ENCODE measurements around the gene RNF38.
"Not testable (repeated sequence)": the region's sequence is repeated elsewhere in the genome, so short reads cannot be mapped to it uniquely, and the experiment has no call there.

The RNF38 gene

DNA sequence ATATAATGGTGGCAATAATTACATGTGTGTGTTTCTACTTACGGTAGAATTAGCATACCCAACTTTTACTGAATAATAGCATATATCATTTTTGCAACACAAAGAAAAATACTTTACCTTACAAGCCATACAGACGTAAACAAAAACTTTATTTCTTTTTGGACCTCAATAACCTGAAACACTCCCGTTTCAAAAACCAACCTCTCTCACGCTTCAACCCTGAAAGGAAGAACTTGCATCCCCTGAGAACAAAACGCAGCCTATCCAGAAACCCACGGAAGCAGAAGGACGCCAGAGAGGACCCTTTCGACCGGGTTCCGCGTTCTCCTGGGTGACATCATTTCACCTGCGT, at the start of gene RNF38:
Gene RNF38, minus strand, starts transcription at position 290 of the 352 bp plus-strand sequence. Its CDS starts 161 bp downstream, at position 129.
- no peak for DNase-seq

DNA sequence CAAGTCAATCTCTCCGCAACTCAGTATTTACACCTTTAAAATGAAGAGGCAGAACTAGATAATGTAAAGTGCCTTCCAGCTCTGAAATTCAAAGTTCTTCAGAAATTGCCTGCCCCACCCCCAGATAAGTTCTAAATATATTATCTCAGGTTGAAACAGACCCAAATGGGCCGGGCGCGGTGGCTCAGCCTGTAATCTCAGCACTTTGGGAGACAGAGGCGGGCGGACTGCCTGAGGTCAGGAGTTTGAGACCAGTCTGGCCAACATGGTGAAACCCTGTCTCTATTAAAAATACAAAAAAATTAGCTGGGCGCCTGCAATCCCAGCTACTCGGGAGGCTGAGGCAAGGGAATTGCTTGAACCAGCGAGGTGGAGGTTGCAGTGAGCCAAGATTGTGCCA, 48.5 kb upstream of the RNF38 start:
- DNase-seq, result not testable (repeated sequence)

DNA sequence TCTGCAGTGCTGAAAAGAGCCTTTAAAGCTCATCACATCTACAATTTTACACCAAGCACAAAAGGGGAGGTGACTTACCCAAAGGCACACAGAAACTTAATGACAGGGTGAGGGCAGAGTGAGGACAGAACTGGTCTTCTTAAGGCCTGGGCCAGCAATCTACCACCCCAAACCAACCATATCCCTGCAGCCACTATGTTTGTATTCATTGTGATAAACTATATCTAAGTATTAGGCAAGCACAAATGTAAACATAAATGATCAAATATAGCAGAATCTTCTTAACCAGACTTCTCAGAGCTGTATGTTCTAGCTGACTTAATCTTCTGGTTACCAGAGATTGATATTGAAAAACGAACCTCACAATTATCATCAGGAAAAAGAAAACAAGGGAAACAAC, 47.9 kb upstream of the RNF38 start:
- DNase-seq, result no peak

DNA sequence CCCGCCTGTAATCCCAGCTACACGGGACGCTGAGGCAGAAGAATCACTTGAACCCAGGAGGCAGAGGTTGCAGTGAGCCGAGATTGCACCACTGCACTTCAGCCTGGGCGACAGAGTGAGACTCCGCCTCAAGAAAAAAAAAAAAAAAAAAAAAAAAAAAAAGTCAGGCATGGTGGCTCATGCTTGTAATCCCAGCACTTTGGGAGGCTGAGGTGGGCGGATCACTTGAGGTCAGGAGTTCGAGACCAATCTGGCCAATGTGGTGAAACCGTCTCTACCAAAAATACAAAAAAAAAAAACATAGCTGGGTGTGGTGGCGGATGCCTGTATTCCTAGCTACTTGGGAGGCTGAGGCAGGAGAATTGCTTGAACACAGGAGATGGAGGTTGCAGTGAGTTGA, 46.6 kb upstream of the RNF38 start:
- DNase-seq, result not testable (repeated sequence)

DNA sequence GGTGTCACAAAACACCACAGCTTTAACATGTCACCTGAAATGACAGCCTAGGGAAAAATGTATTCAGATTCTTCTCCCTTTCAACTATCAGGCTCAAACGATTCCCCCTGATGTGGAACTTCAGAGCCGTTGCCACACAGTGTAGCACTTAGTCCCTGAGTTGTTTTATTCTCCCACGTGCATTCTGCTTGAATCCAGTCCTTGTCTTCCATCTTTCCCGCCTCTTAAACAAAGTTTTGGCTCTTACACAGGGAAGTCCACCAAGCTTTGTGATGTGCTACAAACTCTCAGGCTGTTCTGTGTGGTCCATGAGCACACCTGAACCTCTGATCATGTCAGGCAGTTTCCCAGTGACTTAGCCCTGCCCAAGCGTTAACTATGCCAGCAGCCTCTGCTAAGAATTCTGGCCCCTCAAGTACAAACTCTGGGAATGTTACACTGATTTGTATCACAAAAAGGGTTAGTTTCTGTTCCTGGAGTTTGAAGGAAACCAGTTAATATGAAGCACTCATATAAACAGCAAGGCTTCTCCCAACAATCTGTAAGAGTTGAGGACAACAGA, 45.8 kb upstream of the RNF38 start:
- DNase-seq, result no peak

DNA sequence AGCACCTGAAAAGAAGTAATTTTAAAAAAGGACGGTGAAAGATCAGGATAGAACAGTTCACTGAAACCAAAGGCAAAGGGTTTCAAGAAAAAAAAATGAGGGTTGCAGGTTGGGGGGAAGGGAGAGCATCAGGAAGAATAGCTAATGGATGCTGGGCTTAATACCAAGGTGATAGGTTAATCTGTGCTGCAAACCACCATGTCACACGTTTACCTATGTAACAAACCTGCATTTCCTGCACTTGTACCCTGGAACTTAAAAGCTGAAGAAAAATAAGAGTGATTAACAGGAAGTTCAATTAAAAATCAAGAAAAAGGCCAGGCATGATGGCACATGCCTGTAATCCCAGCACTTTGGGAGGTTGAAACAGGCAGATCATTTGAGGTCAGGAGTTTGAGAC, 44.1 kb upstream of the RNF38 start:
- DNase-seq, result no peak

DNA sequence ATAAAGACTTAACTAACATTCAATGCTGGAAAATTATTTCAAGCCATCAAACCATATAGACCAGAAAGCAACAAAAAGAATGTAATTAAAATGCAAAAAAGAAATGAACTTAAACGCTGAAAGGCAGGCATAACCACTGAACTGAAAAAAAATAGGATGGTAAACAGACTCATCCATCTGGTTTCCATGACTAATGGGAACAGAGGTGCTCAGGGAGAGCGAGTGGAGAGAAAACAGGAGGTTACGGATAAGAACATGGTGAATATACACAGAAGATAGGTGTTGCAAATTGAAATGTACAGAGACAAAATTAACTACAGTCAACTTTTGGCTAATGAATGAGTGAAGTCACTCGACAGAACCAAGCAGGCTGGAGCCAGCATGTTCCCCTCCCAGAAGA, 43.5 kb upstream of the RNF38 start:
- DNase-seq, result no peak

DNA sequence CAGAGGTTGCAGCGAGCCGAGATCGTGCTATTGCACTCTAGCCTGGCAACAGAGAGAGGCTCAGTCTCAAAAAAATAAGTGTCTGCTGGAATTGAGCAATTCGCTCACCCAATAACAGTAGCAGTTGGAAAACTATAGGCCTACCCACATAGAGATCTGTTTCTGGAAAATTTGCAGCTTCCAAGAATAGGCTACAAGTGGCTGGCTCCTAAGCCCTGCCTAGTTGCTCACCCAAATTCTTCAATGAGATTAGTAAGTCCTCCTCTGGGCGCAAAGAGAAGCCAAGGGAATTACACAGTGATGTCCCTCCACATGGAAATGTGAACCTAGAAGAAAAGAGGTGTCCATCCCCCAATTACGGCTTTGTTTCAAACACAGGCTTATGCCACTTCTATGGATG, 42.6 kb upstream of the RNF38 start:
- no peak for DNase-seq

DNA sequence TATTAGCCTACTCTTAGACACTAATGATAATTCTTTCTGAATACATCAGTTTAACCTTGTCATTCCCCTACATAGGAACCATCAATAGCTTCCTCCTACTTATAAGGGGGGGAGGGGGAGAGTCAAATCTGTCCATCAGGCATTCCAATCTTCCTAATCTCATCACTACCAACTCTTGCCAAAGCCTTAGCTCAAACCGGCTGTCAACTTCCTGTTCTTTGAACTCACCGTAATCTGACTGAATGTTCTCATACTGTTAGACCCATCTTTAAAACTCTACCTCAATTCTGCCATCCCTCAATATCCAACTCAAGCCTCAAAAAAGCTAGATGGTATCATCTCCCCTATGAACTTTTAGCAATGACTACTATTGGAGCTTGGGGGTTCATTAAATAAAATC, 41.9 kb upstream of the RNF38 start:
- no peak for DNase-seq

DNA sequence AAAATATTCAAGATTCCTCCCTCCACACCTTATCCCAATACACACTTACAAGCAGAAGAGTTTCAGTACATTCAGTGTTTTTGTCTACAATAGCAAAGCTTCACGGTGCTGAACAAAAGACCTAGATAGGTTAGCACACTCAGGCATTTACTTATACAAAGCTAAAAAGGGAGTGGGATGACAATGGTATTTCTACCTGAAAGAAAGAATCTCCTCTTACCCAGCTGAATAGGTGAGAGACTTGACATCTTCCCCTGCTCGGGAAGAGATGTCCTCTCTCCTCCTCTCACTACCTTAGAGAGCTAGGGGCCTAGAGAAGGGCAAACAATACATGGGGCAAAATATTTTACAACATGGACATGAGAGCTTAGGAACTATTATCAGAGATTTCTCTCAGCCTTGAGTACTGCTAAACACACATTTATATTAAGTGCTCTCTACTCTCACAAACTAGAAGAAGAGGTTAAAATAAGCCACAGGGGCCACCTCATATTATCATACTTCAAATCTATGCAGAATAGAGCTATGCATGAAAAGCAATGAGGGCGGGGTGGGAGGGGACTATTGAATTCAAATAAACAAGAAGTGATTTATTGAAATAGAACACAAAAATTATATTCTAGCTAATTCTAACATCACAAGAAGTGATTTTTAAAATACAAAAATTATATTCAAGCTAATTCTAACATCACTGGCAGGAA, 38.6 kb upstream of the RNF38 start:
- no peak for DNase-seq

DNA sequence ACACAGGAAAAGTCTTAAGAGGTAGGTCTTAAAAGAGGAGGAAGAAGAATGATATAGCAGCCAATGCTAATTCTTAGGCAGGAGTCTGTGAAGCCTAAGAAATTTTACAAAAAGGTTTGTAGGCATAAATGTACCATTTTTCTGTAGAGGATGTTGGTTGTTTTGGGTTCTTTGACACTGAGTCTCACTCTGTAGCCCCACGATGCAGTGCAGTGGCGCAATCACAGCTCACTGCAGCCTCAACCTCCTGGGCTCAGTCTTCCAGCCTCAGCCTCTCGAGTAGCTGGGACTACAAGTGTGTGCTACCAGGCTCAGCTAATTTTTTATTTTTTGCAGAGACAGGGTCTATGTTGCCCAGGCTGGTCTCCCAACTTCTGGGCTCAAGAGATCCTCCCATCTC, 37.7 kb upstream of the RNF38 start:
- DNase-seq, result no peak

DNA sequence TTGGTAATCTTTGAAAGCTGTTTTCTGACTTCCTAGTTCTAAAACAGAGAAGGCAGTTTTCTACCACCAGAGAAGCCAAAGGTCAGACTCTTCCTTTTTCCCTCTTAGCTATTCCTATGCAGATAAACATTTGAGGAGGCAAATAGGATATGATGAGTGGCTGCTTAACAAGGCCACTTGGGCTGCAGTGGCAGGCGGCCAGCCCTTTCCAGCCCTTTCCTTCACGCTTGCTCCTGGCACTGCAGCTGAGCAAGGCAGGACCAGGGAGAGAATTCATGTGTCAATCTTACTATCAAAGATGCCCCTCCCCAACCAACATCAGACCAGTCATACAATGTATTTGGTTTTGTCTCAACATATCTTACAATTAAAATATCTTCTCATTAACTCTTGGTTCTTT, 36.8 kb upstream of the RNF38 start:
- DNase-seq, result no peak

DNA sequence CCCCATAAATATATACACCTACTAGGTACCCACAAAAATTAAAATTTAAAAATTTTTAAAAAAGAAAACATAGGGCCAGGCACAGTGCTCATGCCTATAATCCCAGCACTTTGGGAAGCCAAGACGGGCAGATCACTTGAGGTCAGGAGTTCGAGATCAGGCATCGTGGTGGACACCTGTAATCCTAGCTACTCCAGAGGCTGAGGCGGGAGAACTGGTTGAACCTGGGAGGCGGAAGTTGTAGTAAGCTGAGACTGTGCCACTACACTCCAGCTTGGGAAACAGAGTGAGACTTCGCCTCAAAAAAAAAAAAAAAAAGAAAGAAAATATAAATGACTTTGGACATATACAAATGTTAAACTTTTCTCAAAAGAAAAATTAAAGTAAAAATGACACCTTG, 33.3 kb upstream of the RNF38 start:
- no peak for DNase-seq

DNA sequence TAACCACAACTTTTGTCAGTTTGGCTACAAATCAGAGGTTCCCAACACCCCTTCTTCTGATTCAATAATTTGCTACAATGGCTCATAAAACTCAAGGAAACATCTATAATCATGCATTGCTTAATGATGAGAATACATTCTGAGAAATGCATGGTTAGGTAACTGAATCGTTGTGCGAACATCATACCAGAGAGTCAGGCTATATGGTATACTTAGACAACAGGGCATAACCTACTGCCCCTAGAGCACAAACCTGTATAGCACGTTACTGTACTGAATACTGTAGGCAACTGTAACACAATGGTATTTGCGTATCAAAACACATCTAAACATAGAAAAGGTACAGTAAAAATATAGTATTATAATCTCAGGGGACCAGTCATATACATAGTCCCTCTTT, 31.0 kb upstream of the RNF38 start:
- no peak for DNase-seq

DNA sequence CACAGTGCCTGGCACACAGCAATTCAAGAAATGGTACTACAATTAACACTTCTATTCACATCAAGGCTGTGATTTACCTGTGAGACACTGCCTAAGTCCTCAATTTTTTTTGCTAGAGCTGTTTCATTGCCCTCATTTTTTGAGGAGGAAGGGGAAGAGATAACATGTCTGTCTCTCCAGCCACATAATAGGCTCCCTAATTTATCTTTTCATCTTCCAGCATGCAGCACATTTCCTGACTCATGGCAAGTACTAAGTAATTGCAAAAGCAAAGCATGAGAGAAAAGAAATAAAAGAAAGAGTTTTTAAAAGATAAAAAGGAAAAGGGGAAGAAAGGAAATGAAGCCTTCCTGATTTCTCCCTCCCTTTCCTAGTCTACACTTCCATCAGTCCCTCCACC, 26.9 kb upstream of the RNF38 start:
- no peak for DNase-seq

DNA sequence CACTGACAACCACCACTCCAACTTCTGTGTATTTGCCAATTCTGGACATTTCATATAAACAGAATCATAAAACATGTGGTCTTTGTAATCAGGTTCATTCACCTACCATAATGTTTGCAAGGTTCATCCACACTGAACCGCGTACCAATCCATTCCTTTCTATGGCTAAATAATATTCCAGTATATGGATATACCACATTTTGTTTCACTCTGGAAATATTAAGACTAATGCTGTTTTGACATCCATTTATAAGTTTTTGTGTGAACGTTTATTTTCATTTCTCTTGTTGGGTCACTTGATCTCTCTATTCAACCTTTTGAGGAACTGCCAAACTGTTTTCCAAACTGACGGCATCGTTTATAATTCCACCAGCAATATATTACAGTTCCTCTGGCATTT, 26.3 kb upstream of the RNF38 start:
- DNase-seq, result no peak

DNA sequence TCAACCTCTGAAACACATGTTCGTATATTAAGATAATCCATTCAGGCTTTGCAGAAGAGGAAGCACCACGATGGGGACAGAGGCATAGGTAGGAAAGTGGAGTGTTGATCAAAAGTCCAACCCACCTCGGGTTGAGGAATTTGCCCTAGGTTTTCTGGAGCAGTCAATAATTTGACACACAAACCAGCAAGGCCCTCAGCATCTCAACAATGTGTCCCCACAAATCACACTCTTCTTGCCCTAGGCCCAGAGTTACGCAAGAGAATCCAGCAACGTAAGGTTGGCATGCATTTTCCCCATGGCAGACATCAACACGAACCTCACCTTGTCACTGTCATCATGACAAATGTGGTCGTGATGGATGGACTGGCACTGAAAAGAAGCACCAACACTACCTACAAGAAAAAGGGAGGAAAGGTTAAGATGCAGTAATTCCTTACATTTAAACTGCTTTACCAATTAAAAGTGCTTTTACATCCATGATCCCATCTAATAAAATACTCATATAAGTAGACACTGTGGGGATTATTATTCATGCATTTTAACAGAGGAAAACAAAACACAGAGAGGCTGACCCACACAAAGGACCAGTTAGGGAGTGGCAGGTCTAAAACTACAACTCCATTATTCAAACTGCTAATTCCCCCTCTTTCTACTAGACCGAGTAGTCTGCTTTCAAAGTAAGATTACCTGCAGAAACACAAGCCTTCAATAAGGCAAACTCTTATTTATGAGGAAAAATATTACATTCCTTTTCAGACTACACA, 24.4 kb upstream of the RNF38 start:
- DNase-seq, result no peak

DNA sequence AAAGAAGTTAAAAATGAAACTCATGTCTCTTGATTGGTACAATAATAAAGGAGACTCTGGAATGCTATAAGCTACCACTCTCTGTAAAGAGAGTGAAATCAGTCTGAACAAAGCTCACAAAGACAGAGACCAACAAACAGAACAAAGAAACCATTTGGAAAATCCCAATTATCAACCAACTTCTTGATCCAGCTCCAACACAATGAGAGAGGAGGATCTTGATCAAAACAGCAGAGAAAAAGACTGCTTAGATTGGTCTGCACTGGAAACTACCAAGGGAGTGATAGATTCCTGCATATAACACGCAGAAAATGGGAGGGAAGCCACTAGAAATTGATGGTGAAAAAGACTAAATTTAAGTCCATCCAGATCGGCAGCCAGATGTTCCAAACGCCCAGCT, 23.1 kb upstream of the RNF38 start:
- DNase-seq, result no peak

DNA sequence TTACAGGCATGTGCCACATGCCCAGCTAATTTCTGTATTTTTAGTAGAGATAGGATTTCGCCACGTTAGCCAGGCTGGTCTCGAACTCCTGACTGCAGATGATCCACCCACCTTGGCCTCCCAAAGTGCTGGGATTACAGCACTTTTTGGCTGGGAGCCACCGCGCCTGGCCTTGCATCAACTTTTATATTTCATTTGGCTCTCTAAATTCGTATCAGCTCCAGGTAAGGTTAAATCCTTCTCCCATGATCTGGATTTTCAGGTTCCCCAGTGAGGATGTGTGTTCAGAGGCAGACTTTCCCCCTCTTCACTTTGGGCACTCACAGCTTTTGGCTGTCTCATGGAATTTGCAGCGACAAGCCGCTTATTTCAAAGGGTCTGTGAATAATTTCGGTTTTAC, 16.8 kb upstream of the RNF38 start:
- DNase-seq, result no peak

DNA sequence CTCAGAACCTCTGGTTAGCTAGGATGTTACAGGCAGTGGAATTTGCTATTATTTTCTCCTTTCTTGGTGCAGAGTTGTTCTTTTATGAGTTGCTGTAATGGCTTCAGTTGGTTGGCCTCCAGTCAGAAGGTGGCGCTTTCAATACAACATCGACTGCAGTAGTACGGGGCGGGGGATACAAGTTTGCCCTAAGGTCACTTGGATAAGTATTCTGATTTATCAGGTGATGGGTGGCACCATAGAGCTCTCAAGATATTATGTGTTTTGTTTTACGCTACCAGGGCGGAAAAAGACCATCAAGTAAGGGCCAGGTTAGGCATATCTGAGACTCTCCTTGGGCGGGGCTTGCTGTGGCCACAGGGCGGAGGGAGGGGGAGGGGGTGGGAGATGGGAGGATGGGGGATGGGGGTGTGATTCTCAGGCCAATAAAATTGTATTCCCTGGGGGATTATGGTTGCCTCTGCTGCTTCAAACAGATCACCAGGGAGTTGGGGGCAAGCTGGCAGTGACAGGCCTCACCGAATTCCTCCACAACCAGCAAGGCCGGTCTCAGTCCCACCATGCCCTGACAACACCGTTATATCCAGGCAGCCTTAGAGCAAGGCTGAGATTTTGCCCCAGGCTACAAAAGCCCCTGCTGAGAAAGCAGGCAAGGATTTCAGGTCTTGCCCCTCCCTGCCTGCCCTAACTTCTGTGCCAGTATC, 15.9 kb upstream of the RNF38 start:
- no peak for DNase-seq

DNA sequence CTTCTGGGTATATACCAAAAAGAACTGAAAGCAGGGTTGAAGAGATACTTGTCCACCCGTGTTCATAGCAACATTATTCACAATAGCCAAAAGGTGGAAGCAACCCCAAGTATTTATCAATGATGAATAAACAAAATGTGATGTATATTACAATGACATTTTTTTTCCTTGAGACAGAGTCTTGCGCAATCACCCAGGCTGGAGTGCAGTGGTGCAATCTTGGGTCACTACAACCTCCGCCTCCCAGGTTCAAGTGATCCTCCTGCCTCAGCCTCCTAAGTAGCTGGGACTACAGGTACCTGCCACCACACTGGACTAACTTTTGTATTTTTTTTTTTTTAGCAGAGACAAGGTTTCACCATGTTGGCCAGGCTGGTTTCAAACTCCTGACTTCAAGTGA, 11.3 kb upstream of the RNF38 start:
- not testable (repeated sequence) for DNase-seq

DNA sequence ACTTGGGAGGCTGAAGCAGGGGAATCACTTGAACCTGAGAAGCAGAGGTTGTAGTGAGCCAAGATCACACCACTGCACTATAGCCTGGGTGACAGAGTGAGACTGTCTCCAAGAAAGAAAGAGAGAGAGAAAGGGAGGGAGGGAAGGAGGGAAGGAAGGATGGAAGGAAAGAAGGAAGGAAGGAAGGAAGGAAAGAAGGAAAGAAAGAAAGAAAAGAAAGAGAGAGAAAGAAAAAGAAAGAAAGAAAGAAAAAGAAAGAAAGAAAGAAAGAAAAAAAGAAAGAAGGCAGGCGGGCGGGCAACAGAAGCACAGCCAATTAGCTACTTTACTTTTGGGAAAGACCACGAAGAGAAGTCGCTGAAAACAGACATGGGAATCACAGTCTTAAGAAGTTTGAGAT, 9.0 kb upstream of the RNF38 start:
- not testable (repeated sequence) for DNase-seq

DNA sequence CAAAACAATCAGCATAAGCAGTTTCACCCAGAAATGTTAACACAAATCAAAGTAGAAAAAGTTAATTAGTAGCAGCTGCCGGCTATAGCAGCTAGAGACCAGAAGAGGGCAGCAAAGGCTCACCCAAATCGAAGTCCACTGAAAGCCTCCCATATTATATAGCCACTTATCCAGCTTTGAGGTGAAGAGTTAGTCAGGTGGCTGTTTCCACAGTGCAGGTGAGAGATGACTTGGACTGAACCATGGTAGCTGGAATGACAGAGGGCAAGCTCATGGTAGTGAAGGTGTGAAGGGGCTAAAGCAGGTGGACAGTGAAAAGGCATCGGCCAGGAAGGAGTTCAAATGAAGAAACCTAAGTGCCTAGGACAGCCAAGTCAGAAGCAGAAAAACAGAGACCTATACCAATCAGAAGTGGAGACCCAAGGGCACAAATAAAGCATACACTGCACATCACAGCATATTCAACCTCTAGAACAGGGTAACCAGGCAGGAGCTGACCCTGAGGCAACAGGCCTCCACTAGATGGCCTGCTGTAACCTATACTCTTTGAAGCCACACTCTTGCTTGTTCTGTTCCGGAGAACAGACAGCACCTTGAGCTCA, 7.2 kb upstream of the RNF38 start:
- peak; percentile 45 to 62 for DNase-seq

Measured in stimulated activated CD4-positive, alpha-beta T cell treated with anti-CD3 and anti-CD28 coated beads, Interleukin-2, amount 100 ng/mL, for 24 hours (primary cell).